Activated naive CD4-positive, alpha-beta T cell treated with anti-CD3 and anti-CD28 coated beads, Interleukin-2, amount 50 U/mL, for 24 hours (primary cell): Measurements from ENCODE around the gene PGAP6.
A peak's percentile ranks its signal among the peaks of the same experiment; 100 is the strongest.
"Not testable (repeated sequence)": the region's sequence is repeated elsewhere in the genome, so short reads cannot be mapped to it uniquely, and the experiment has no call there.

Experiments
- H3K27ac Mint-ChIP-seq: one replicate; pipeline ENCODE4 v1.8.0; 2021; ENCODE audit warnings: mild to moderate bottlenecking, mixed read lengths
- H3K27me3 Mint-ChIP-seq: one replicate; pipeline ENCODE4 v1.8.0; 2021; ENCODE audit warnings: mixed read lengths
- H3K36me3 Mint-ChIP-seq: one replicate; pipeline ENCODE4 v1.8.0; 2021; ENCODE audit warnings: mixed read lengths
- H3K4me1 Mint-ChIP-seq: one replicate; pipeline ENCODE4 v1.8.0; 2021; ENCODE audit warnings: mixed read lengths
- H3K4me3 Mint-ChIP-seq: one replicate; pipeline ENCODE4 v1.8.0; 2021; ENCODE audit warnings: mild to moderate bottlenecking, mixed read lengths
- H3K9me3 Mint-ChIP-seq: one replicate; pipeline ENCODE4 v1.8.0; 2021; ENCODE audit warnings: mixed read lengths

The PGAP6 gene

DNA sequence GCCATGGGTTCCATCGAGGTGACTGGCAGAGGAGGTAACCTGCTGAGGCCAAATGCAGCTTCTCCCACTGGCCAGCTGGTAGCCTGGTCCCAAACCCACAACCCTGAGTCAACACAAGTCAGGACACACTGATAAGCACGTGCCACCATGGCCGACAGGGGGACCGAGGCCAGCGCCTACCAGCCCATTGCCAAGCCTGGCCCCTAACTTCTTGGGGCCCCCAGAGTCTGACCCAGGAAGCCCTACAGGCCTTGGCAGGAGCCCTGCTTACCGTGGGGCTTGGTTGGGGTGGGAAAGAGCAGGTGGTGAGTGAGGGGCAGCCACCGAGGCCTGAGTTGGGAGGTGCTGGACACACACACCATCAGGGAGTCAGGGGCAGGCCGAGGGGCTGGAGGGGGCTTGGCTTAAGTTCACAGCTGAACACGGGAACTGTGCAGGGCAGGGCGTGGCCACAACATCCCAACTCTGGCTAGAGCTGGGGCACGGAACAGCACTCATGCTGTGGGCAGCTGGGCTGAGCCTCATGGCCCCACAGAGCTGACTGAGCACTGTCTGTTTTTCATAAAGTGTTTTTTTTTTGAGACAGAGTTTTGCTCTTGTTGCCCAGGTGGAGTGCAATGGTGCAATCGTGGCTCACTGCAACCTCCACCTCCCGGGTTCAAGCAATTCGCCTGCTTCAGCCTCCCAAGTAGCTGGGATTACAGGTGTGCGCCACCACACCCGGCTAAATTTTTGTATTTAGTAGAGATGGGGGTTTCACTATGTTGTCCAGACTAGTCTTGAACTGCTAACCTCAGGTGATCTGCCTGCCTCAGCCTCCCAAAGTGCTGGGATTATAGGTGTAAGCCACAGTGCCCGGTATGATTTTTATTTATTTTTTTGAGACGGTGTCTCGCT is 16.9 kb downstream of the PGAP6 start:
- Mint-ChIP-seq H3K4me3 (no peak overlapping the region), H3K27ac (no peak overlapping the region), H3K4me1 (peaks cover 14% of the 10 kb centered on the region), H3K27me3 (no peaks in the 10 kb centered on the region), H3K9me3 (no peaks in the 10 kb centered on the region), H3K36me3 (no peaks in the 10 kb centered on the region)

- Mint-ChIP-seq H3K4me3 (no peak overlapping the region), H3K9me3 (no peaks in the 10 kb centered on the region), H3K4me1 (peaks cover 5% of the 10 kb centered on the region), H3K27me3 (no peaks in the 10 kb centered on the region), H3K36me3 (no peaks in the 10 kb centered on the region), H3K27ac (no peak overlapping the region)
Measured at GRCh38 chr16:363766-364490, 17.9 kb downstream of the PGAP6 start.

GRCh38 chr16:363110-363765 is 18.5 kb downstream of the PGAP6 start:
- Mint-ChIP-seq H3K4me1 (peaks cover 5% of the 10 kb centered on the region), H3K27ac (no peak overlapping the region), H3K9me3 (no peaks in the 10 kb centered on the region), H3K36me3 (no peaks in the 10 kb centered on the region), H3K4me3 (no peak overlapping the region), H3K27me3 (no peaks in the 10 kb centered on the region)

DNA sequence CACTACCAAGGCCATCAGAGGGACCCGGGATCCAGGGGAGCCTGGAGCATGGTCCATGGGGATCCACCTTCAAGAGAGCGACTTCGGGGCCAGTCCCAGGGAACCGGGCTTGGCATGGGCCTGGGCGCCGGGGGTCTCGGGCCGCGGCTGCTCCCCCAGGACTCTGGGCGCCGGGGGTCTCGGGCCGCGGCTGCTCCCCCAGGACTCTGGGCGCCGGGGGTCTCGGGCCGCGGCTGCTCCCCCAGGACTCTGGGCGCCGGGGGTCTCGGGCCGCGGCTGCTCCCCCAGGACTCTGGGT is 19.1 kb downstream of the PGAP6 start:
- H3K27ac Mint-ChIP-seq, H3K4me3 Mint-ChIP-seq, H3K36me3 Mint-ChIP-seq, H3K9me3 Mint-ChIP-seq, H3K4me1 Mint-ChIP-seq, H3K27me3 Mint-ChIP-seq: not testable (repeated sequence)

DNA sequence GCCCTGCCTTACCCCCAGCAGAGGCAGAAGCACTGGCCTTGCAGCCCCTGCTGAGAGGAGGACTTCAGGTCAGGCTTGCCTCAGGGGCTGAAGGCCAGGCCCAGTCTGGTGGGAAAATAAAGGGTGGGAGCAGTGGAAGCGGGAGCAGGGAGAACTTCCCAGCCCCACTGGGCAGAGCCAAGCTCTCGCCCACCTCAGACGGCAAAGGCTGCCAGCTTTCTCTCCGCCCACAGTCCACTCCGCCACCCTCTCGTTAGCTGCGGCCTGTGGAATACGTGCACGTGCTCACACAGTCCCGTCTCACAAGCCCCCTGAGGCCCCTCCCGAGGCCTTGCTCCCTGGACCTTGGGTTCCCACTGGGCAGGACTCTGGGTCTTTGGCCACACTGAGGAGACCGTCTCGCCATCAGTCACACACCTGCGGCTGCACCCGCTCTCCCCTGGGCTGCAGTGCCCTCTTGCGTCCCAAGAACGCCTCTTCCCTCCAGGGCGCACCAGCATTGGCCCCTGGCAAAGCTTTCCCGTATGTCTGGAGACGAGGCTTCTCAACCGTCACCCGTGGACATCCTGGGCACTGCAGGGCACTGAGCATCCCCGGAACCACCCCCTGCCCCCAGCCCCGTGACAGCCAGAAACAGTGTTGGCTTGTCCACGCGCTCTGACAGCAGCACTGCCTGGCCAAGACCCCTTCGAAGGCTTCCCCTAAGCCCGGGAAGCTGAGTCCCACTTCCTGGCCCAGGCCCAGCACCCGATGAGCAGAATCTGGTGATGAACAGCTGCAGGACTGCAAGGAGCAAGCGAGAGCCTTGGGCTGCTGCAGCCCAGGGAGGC is 19.7 kb downstream of the PGAP6 start:
- Mint-ChIP-seq H3K27me3 (no peaks in the 10 kb centered on the region), H3K36me3 (no peaks in the 10 kb centered on the region), H3K4me1 (peaks cover 5% of the 10 kb centered on the region), H3K9me3 (no peaks in the 10 kb centered on the region), H3K27ac (peak overlapping the region; percentile 17), H3K4me3 (peak overlapping the region; percentile 51)

DNA sequence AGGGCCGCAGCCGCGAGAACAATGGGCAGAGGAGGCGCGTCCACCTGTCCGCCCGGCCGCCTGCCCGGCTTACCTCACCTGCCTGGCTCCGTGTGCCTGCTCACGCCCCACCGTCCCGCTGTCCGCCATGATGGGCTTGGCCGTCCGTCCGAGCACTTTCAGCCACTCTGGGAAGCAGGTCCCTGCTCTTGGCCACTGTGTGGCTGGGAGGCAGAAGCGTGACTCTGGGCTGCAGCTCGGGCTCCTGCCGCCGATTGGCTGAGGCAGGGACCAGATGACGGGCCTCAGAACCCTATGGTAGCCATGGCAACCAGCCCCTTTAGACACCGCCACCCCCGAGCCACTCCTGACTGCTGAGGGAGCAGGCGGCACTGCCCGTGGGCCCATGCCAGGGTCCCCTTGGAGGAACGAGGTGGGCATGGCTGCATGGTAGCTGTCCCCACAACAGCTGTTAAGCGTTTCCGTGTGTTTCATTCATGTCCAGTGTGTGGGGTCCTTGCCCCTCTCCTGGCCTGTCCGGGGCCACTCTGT is 20.4 kb downstream of the PGAP6 start:
- H3K4me1 Mint-ChIP-seq = peaks cover 7% of the 10 kb centered on the region
- H3K27ac Mint-ChIP-seq = no peak overlapping the region
- no peaks in the 10 kb centered on the region for H3K36me3 Mint-ChIP-seq
- H3K4me3 Mint-ChIP-seq = no peak overlapping the region
- no peaks in the 10 kb centered on the region for H3K27me3 Mint-ChIP-seq
- H3K9me3 Mint-ChIP-seq = no peaks in the 10 kb centered on the region

DNA sequence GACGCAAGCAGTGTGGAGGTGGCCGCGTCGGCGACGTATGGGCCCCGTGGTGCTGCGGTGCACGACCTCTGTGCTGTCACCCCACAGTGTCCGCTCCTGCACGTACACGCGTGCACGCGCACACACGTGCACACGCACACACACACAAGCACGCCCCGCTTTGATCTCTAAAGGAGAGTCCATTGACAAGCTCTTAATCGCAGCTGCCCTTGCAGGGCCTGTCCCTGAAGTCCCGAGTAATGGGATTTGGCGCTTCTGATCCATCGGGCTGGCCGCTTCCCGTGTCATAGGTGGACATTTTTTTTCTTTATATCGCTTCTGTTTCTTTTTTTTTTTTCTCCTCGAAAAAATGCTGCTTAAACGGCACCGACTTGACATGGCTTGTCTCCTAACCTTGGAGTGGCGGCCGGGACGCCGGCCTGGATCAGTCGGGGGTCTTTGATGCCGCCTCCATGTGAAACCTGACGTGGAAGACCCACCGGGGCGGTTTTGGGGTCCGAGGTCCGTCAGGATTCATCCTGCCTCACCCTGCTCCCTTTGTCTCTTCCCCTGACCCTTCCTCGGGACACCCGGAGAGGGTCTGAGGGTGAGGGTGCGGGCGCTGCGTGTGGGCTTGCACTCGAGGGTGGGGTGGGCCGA is 21.0 kb downstream of the PGAP6 start:
- Mint-ChIP-seq H3K4me3 (no peak overlapping the region), H3K36me3 (no peaks in the 10 kb centered on the region), H3K4me1 (peaks cover 9% of the 10 kb centered on the region), H3K9me3 (no peaks in the 10 kb centered on the region), H3K27me3 (no peaks in the 10 kb centered on the region), H3K27ac (no peak overlapping the region)

DNA sequence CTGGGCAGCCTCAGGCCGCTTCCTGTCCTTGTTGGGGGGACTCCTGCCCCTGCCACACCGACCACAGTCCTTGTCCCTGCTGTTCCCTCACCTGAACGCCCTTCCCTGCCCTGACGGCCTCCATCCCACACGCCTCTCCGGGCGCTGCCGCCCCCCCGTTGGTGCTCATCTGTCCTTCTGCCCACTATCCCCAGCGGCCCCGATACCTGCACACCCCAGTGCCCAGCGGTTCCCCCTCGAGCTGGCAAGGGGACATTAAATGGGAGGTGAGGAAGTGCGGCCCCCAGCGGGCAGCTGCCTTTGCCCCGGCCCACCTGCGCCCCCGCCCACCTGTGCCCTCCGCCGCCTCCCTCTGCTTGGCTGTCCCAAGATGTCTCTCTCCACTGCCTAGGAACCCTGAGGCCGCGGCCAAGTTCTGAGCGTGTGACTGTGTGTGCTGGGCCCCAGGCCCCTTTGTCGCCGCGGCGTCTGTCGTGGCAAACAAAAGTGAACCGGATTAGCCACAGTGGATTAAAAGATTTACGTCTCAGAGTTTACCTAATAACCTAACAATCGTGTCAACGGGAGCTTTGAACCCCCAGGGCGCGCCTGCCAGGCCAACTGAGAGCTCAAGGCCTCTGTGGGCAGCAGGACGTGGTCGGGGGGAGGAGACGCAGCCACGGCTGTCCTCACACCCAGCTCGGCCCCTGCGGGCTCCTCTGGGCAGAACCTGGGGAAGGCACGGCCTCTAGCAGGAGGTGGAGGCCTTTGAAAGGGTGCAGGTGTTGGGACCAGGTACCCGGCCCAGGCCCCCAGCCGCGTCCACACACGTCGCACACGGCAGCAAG is 21.7 kb downstream of the PGAP6 start:
- Mint-ChIP-seq H3K4me3 (no peak overlapping the region), H3K4me1 (peaks cover 15% of the 10 kb centered on the region), H3K27ac (no peak overlapping the region), H3K9me3 (no peaks in the 10 kb centered on the region), H3K27me3 (no peaks in the 10 kb centered on the region), H3K36me3 (no peaks in the 10 kb centered on the region)

- Mint-ChIP-seq H3K36me3 (no peaks in the 10 kb centered on the region), H3K9me3 (no peaks in the 10 kb centered on the region), H3K27ac (no peak overlapping the region), H3K4me1 (peaks cover 23% of the 10 kb centered on the region), H3K4me3 (no peak overlapping the region), H3K27me3 (no peaks in the 10 kb centered on the region)
Measured at GRCh38 chr16:359067-359763, 22.6 kb downstream of the PGAP6 start.

DNA sequence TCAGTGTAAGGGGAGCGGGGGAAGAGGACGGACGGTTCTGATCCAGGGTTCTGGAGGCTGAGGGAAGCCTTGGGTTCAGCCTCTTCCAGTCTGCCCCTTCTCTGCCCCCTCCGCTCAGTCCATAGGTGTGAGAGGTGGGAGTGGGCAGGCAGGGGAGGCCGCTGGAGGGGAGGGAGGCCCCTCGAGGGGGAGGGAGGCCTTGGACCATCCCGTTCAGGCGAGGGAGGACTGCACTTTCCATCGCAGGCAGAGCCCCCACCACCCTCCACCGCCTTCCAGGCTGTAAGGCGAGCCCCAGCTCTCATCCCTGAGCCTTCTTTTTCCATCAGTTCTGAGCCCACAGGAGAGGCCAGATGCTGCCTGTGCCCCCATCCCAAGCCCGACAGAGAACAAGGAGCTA is 25.0 kb downstream of the PGAP6 start:
- Mint-ChIP-seq H3K36me3 (no peaks in the 10 kb centered on the region), H3K9me3 (no peaks in the 10 kb centered on the region), H3K27me3 (no peaks in the 10 kb centered on the region), H3K27ac (no peak overlapping the region), H3K4me1 (peaks cover 22% of the 10 kb centered on the region), H3K4me3 (no peak overlapping the region)

DNA sequence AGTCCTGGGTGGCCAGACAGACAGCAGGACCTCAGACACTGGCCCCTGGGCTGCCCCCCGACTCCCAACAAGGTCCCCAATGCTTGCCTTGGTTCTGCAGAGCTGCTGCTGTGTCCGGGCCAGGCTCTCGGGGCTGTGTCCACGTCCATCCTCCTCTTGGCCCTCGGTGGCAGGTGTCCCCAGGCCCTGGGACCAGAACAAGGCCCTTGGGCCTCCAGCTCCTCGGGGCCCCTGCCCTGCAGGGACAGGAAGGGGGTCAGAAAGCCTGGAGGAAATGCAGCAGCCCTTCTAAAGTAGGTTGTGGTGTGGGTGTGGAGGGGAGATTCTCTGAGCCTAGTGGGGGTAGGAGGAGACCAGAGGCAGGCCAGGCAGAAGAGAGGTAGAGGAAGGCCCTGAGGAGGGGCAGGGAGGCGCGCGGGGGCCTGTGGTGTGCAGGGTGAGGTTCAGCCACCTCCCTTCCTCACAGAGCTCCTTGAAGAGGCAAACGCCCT is 26.8 kb downstream of the PGAP6 start:
- H3K27ac Mint-ChIP-seq = peak overlapping the region; percentile 69
- peak overlapping the region; percentile 68 for H3K4me3 Mint-ChIP-seq
- peaks cover 4% of the 10 kb centered on the region for H3K36me3 Mint-ChIP-seq
- H3K27me3 Mint-ChIP-seq = no peaks in the 10 kb centered on the region
- peaks cover 30% of the 10 kb centered on the region for H3K4me1 Mint-ChIP-seq
- H3K9me3 Mint-ChIP-seq = no peaks in the 10 kb centered on the region

- H3K4me1 Mint-ChIP-seq = peaks cover 36% of the 10 kb centered on the region
- H3K27me3 Mint-ChIP-seq = no peaks in the 10 kb centered on the region
- peak overlapping the region; percentile 53 for H3K4me3 Mint-ChIP-seq
- peaks cover 4% of the 10 kb centered on the region for H3K36me3 Mint-ChIP-seq
- no peaks in the 10 kb centered on the region for H3K9me3 Mint-ChIP-seq
- peak overlapping the region; percentile 57 for H3K27ac Mint-ChIP-seq
Measured at GRCh38 chr16:354291-354881, 27.4 kb downstream of the PGAP6 start.
